Astrocyte (in vitro differentiated cells and primary cell): ENCODE results near the gene SCART1.

Source experiments
- CTCF ChIP-seq: IDR thresholded peaks from 2 replicates; pipeline ENCODE4 v1.5.1; 2011; ENCODE audit warnings: low read depth, mild to moderate bottlenecking, inconsistent platforms, low read length, moderate library complexity; ENCODE audit not compliant: insufficient read depth
- EZH2 ChIP-seq: IDR thresholded peaks from 2 replicates; pipeline ENCODE4 v1.6.1; 2012; ENCODE audit warnings: mild to moderate bottlenecking, low read length, inconsistent platforms; ENCODE audit not compliant: insufficient read depth

- TF ChIP-seq EZH2: no peak
- no peak for TF ChIP-seq CTCF
Observed at GRCh38 chr10:133476641-133476990, 22.9 kb downstream of the SCART1 start.
